Gastroesophageal sphincter (tissue), 3 donors: ENCODE data around the gene WDR27.

Experiments
- CTCF ChIP-seq, 4 experiments: fragments of 200-600 bp in 2 of 4; fragments of 450-650 bp in 2 of 4; sonication (generic) in 1 of 4; IDR thresholded peaks; one replicate each; pipeline ENCODE4 v1.5.1; 2017 to 2019; ENCODE audit warnings: antibody characterized with exemption in 4 of 4, mild to moderate bottlenecking in 2 of 4, moderate library complexity in 2 of 4
- EP300 ChIP-seq: sonication (generic); formaldehyde crosslinking; IDR thresholded peaks from one replicate; pipeline ENCODE4 v1.6.1; 2017; ENCODE audit warnings: antibody characterized with exemption, mild to moderate bottlenecking
- POLR2A ChIP-seq, 2 donors: fragments of 450-650 bp; IDR thresholded peaks; one replicate each; pipeline ENCODE4 v1.6.1; 2017; ENCODE audit warnings: antibody characterized with exemption in 2 of 2, mild to moderate bottlenecking in 2 of 2, moderate library complexity in 1 of 2
- POLR2AphosphoS5 ChIP-seq: sonication (generic); formaldehyde crosslinking; IDR thresholded peaks from one replicate; pipeline ENCODE4 v1.6.1; 2017; ENCODE audit warnings: antibody characterized with exemption

- no peak for TF ChIP-seq CTCF (IDR thresholded peaks at IDR 0.05)
- no peak for TF ChIP-seq POLR2A (IDR thresholded peaks at IDR 0.05)
- no peak for TF ChIP-seq POLR2AphosphoS5
- no peak for TF ChIP-seq EP300
These were observed 211.6 kb downstream of the WDR27 start for GRCh38 chr6:169490246-169490641.
